Chondrocyte (in vitro differentiated cells): ENCODE data around the gene TMEM74B. TPM values are rescaled to one million over a fixed set of nuclear protein-coding genes. Genes with fewer than 3 reads are reported as not detected.

Source experiments
- DNase-seq: peaks from one replicate; pipeline ENCODE4 v3.0.0; 2021; ENCODE audit warnings: mixed read lengths, low spot score
- H3K27ac Mint-ChIP-seq: one replicate; pipeline ENCODE4 v1.8.0; 2021; ENCODE audit warnings: mild to moderate bottlenecking, moderate library complexity, mixed read lengths; ENCODE audit not compliant: unreplicated experiment
- H3K27me3 Mint-ChIP-seq: 2 replicates; pipeline ENCODE4 v1.8.0; 2021; ENCODE audit warnings: low read depth, mixed read lengths
- H3K36me3 Mint-ChIP-seq: 2 replicates; pipeline ENCODE4 v1.8.0; 2021; ENCODE audit warnings: low read depth, mixed read lengths
- H3K4me1 Mint-ChIP-seq: 2 replicates; pipeline ENCODE4 v1.8.0; 2021; ENCODE audit warnings: low read depth, mild to moderate bottlenecking, mixed read lengths
- H3K4me3 Mint-ChIP-seq: one replicate; pipeline ENCODE4 v1.8.0; 2021; ENCODE audit warnings: mild to moderate bottlenecking, moderate library complexity, mixed read lengths; ENCODE audit not compliant: unreplicated experiment
- H3K9me3 Mint-ChIP-seq: 2 replicates; pipeline ENCODE4 v1.8.0; 2021; ENCODE audit warnings: low read depth, mixed read lengths
- total RNA-seq: library from RNA; stranded (reverse); gene quantifications from 3 replicates; pipeline ENCODE4 v1.2.1, GENCODE V29; 2021
- TF ChIP-seq, protein P1 (sequence below): fragments of 200-600 bp; sonication (generic); IDR thresholded peaks from 2 replicates; pipeline ENCODE4 v1.5.0; 2021; ENCODE audit warnings: antibody characterized with exemption, mild to moderate bottlenecking, moderate library complexity

The TMEM74B gene
- total RNA-seq, 1 donor from 2014 or later: 0.65 TPM

DNA sequence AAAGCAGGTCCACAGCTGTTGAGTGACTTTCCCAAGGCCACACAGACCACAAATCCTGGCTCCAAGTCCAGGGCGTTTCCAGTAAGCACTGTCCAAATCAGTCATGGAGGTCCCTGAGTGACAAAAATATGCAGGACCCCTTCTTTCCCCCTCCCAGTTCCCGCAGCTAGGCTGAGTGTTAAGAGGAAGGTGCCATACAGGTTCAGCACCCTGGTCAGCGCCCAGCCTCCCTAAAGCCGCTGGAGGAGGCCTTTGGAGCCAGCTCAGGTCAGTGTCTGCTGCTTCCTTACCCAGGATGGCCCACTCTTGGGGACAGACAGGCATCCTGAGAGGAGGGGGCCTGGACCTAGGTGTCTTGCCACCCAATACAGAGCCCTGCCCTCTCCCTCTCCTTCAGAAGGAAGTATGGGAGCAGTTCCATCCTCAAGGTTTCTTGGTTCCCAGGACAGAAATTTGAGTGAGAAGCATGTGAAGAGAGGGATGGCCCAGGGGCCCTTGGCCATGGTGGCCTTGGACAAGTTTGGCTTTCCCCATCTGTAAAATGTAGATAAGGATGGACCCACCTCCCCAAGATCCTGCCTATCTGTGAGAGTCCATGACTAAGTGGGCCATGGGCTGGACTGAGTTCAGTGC lies 13.2 kb downstream of the TMEM74B start:
- TF ChIP-seq, protein P1, sequence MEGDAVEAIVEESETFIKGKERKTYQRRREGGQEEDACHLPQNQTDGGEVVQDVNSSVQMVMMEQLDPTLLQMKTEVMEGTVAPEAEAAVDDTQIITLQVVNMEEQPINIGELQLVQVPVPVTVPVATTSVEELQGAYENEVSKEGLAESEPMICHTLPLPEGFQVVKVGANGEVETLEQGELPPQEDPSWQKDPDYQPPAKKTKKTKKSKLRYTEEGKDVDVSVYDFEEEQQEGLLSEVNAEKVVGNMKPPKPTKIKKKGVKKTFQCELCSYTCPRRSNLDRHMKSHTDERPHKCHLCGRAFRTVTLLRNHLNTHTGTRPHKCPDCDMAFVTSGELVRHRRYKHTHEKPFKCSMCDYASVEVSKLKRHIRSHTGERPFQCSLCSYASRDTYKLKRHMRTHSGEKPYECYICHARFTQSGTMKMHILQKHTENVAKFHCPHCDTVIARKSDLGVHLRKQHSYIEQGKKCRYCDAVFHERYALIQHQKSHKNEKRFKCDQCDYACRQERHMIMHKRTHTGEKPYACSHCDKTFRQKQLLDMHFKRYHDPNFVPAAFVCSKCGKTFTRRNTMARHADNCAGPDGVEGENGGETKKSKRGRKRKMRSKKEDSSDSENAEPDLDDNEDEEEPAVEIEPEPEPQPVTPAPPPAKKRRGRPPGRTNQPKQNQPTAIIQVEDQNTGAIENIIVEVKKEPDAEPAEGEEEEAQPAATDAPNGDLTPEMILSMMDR: no peak
- Mint-ChIP-seq H3K27ac (no peak overlapping the region), H3K4me3 (no peak overlapping the region), H3K4me1 (no peaks in the 10 kb centered on the region), H3K27me3 (no peaks in the 10 kb centered on the region), H3K9me3 (no peaks in the 10 kb centered on the region), H3K36me3 (peaks cover 35% of the 10 kb centered on the region)
- no peak for DNase-seq

DNA sequence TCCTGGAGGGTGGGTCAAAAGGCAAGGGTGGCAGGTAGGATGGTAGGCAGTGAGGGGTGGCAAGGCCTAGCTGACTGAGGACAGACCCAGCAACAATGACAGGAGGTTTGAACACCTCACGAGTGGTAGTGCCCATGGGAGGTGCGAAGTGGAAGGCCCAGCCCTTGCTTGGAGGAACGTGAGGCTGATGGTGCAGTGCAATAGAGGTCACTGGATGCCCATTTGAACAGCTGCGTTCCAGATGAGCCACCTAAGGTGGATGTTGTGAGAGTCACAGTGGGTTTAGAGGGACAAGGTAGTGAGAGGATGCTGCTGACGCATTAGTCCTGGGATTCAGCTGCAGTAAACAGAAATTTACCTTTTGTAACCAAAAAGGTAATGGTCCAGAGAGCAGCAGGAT lies 15.6 kb downstream of the TMEM74B start:
- no peaks in the 10 kb centered on the region for H3K4me1 Mint-ChIP-seq

DNA sequence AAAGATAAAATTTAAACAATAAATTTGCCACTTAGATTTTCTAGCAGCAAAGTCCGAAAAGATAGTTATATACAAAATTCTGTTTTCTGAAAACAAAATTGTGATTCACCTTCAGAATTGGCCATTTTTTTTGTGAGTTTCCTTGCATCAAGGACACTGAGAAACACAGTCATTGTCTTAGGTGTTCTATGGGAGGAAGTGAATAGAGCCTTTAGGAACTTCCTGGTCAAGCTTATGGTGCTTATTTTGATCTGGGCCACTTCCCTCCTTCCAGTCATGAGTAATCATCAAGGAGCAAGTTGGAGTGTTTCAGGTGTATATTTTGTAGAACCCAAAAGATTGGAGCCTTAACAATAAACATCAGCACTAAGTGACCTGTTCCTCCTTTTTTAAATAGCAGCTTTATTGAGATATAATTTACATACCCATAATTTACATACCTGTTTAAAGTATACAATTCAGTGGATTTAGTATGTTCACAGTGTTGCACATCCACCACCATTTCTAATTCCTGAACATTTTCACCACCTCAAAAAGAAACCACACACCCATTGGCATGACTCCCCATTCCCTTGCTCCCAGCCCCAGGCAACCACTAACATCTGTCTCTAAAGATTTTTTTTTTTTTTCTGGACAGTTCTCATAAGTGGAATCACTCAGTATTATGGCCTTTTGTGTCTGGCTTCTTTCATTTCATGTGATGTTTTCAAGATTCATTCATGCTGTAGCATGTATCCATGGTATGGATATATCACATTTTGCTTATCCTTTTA lies 17.6 kb downstream of the TMEM74B start:
- no peak for DNase-seq
- Mint-ChIP-seq H3K36me3 (peaks cover 58% of the 10 kb centered on the region), H3K27me3 (no peaks in the 10 kb centered on the region), H3K27ac (no peak overlapping the region), H3K4me3 (no peak overlapping the region), H3K4me1 (no peaks in the 10 kb centered on the region), H3K9me3 (no peaks in the 10 kb centered on the region)
- TF ChIP-seq, protein P1: no peak

More for the DNA sequence above, 15.6 kb downstream of the TMEM74B start:
- TF ChIP-seq, protein P1: no peak
- H3K27me3 Mint-ChIP-seq: no peaks in the 10 kb centered on the region
- peaks cover 52% of the 10 kb centered on the region for H3K36me3 Mint-ChIP-seq
- no peak overlapping the region for H3K4me3 Mint-ChIP-seq
- H3K27ac Mint-ChIP-seq: no peak overlapping the region
- DNase-seq: no peak
- H3K9me3 Mint-ChIP-seq: no peaks in the 10 kb centered on the region

DNA sequence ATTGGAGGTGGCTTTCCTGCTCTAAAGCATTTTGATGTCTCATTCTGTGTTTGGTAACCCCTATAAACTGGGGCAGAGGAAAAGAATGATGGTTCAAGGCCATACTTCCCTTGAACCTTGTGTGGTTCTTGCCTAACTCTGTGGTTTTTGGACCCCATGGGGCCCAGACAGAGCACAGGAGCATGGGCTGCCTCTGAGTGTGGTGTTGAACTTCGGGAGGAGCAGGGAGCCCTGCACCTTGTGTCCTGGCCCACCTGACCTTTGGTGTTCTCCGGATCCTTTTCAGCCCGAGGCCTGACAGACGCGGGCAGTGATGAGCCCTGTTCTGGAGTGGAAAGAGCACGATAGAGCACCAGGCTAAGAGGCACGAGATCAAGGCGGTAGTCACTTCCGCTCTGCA lies 18.8 kb downstream of the TMEM74B start:
- Mint-ChIP-seq H3K27ac (no peak overlapping the region), H3K4me1 (no peaks in the 10 kb centered on the region)

DNA sequence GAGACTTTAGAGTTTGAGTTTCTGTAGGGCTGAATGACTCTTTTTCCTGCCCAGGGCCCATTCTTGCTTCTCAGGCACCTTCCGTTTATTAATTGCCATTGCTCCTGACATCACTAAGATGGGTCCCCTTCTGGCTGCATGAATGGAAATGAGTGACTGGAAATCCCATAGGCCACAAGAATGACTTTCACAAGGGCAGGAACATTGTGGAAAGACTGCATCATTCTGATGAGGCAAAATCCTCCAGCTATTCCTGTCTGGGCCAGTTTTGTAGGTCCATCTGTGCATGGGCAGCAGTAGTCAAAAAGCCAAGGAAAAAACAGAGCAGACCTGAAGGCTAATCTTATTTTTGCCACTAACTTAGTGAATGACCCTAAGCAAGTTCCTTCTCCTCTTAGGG lies 19.3 kb downstream of the TMEM74B start:
- Mint-ChIP-seq H3K27me3 (no peaks in the 10 kb centered on the region), H3K4me1 (no peaks in the 10 kb centered on the region), H3K27ac (no peak overlapping the region), H3K9me3 (no peaks in the 10 kb centered on the region), H3K4me3 (no peak overlapping the region), H3K36me3 (peaks cover 64% of the 10 kb centered on the region)
- DNase-seq: no peak
- TF ChIP-seq, protein P1: no peak

More for the DNA sequence above, 18.8 kb downstream of the TMEM74B start:
- TF ChIP-seq, protein P1: no peak
- no peaks in the 10 kb centered on the region for H3K27me3 Mint-ChIP-seq
- DNase-seq: no peak
- no peaks in the 10 kb centered on the region for H3K9me3 Mint-ChIP-seq
- peaks cover 63% of the 10 kb centered on the region for H3K36me3 Mint-ChIP-seq
- no peak overlapping the region for H3K4me3 Mint-ChIP-seq
